PC-9 (cell line): Measurements from ENCODE around the gene EIF4E1B.

Experiments
- CTCF ChIP-seq: fragments of 200-600 bp; sonication (generic); conservative IDR thresholded peaks from 2 replicates; pipeline ENCODE4 v1.6.1; 2017; ENCODE audit warnings: mixed run types, antibody characterized with exemption, mild to moderate bottlenecking, moderate library complexity
- EZH2 ChIP-seq: fragments of 200-600 bp; sonication (generic); IDR thresholded peaks from 2 replicates; pipeline ENCODE4 v1.8.0; 2017; ENCODE audit warnings: antibody characterized with exemption, low read depth

DNA sequence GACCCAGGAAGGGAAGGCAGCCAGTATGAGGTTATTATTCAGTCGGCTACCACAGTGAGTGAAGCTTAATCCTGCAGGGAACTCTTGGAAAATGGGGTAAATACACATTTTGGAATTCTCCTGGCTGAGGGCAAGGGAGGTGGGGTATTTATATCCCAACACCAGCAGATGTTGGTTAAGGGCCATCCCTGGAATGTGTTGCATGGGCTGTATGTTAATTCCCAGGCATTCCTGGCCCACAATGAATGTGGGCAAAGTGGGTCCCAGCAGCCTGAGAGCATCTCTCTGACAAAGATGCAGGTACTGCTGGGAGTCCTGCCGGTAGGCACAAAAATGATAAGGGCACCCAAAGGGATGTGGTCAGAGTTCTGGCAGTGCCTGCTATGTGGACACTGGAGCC lies 17.6 kb upstream of the EIF4E1B start:
- TF ChIP-seq CTCF (no peak), EZH2 (no peak)
